ENCODE data around the gene TPPP3.
"Not testable (repeated sequence)": the region's sequence is repeated elsewhere in the genome, so short reads cannot be mapped to it uniquely, and the experiment has no call there.

Gene TPPP3

GRCh38 chr16:67357561-67357960 lies 35.7 kb downstream of the TPPP3 start:
- no peak overlapping the region for H3K4me3 ChIP-seq (ENCODE audit: low read depth, low read length)
- H3K27ac ChIP-seq, result no peak overlapping the region
- H3K36me3 ChIP-seq, result no peaks in the 10 kb centered on the region
- DNase-seq, result no peak
- H3K9me3 ChIP-seq (ENCODE audit: severe bottlenecking), result no peaks in the 10 kb centered on the region
- TF ChIP-seq CTCF (IDR thresholded peaks at IDR 0.05; ENCODE audit: low read depth, low read length), result no peak
- no peaks in the 10 kb centered on the region for H3K27me3 ChIP-seq (ENCODE audit: insufficient read depth, low read depth, severe bottlenecking)

GRCh38 chr16:67356396-67356795 lies 36.9 kb downstream of the TPPP3 start:
- no peak for TF ChIP-seq CTCF (IDR thresholded peaks at IDR 0.05; ENCODE audit: low read depth, low read length)
- H3K27me3 ChIP-seq (ENCODE audit: insufficient read depth, low read depth, severe bottlenecking), result no peaks in the 10 kb centered on the region
- no peak overlapping the region for H3K27ac ChIP-seq
- H3K36me3 ChIP-seq, result no peaks in the 10 kb centered on the region
- DNase-seq, result no peak
- no peak overlapping the region for H3K4me3 ChIP-seq (ENCODE audit: low read depth, low read length)
- no peaks in the 10 kb centered on the region for H3K9me3 ChIP-seq (ENCODE audit: severe bottlenecking)

DNA sequence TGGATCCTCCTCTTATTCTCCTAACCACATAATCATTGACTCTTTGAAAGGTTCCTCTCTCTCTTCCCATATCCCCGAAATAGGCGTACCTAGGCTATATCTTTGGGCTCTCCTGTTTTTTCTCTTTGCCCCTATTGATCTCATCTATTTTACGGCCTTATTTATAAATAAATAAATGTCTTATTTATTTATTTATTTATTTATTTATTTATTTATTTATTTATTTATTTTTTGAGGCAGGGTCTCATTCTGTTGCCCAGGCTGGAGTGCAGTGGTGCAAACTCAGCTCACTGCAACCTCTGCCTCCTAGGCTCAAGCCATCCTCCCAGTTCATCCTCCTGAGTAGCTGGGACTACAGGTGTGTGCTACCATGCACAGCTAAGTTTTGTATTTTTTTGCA lies 40.8 kb downstream of the TPPP3 start:
- not testable (repeated sequence) for H3K4me3 ChIP-seq (ENCODE audit: low read depth, low read length); H3K9me3 ChIP-seq (ENCODE audit: severe bottlenecking); DNase-seq

DNA sequence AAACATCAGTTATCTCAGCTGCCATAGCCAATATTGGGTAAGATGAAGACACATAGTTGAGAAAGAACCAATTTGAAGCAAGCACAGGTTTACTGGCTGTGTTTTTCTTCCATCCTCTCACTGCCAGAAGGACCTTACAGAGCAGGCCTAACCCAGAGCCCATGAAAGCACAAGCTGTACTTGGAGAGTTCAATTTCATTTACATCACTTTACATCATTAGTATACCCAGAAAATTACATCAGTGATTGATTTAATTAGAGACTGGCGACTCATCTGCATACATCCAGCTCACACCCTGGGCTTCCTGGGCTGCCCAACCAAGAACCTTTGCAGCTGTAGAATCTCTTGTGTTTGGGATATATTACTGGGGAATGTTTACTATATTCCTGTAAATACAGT lies 43.0 kb downstream of the TPPP3 start:
- Histone ChIP-seq H3K27me3 (ENCODE audit: insufficient read depth, low read depth, severe bottlenecking) (no peaks in the 10 kb centered on the region), H3K4me3 (ENCODE audit: low read depth, low read length) (no peak overlapping the region), H3K27ac (no peak overlapping the region), H3K36me3 (no peaks in the 10 kb centered on the region), H3K9me3 (ENCODE audit: severe bottlenecking) (no peaks in the 10 kb centered on the region)
- no peak for TF ChIP-seq CTCF (IDR thresholded peaks at IDR 0.05; ENCODE audit: low read depth, low read length)
- DNase-seq, result no peak

More for the DNA sequence above, 40.8 kb downstream of the TPPP3 start:
- H3K36me3 ChIP-seq; H3K27me3 ChIP-seq (ENCODE audit: insufficient read depth, low read depth, severe bottlenecking); H3K27ac ChIP-seq: not testable (repeated sequence)

DNA sequence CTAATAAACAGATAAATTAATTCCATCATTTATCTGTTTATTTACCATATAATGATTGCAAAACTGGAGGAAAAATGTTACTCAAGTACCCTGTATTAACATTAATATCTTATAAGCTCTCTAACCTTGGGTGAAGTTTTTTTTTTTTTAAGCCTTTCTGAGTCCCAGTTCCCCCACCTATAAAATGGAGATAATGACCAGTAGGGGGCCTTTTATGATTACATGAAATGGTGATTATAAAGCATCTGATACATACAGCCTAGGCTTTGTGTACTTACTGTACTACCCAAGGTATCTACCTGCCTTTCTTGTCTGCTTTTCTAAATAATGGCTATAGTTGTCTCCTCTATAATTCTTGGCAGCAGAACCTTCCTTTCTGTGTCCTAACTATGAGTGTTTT lies 44.1 kb downstream of the TPPP3 start:
- H3K36me3 ChIP-seq, result no peaks in the 10 kb centered on the region
- peak; percentile 13; the same call in 1 of the 2 replicates for TF ChIP-seq CTCF (IDR thresholded peaks at IDR 0.05; ENCODE audit: low read depth, low read length)
- no peak overlapping the region for H3K27ac ChIP-seq
- DNase-seq, result no peak
- H3K9me3 ChIP-seq (ENCODE audit: severe bottlenecking), result no peaks in the 10 kb centered on the region
- no peaks in the 10 kb centered on the region for H3K27me3 ChIP-seq (ENCODE audit: insufficient read depth, low read depth, severe bottlenecking)
- H3K4me3 ChIP-seq (ENCODE audit: low read depth, low read length), result no peak overlapping the region

DNA sequence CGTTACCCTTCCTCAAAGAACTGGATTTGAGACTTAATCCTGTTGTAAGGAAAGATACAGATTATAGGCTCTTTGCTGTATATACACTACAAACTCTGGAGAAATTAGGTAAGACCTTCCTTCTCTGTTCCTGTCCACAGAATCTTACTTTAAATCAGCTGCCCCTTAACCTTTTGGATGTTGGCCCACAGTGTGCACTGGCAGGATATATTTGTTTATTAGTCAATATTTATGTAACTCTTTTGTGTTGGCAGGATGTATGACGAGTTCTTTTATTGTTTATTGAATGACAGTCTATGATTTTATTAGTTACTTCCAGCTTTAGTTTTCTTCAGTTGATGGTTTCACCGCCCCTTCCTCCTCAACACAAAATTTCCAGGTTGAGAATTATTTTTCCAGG lies 47.0 kb downstream of the TPPP3 start:
- H3K9me3 ChIP-seq (ENCODE audit: severe bottlenecking), result no peaks in the 10 kb centered on the region
- no peaks in the 10 kb centered on the region for H3K27me3 ChIP-seq (ENCODE audit: insufficient read depth, low read depth, severe bottlenecking)
- H3K27ac ChIP-seq, result no peak overlapping the region
- TF ChIP-seq CTCF (IDR thresholded peaks at IDR 0.05; ENCODE audit: low read depth, low read length), result no peak
- H3K4me3 ChIP-seq (ENCODE audit: low read depth, low read length), result no peak overlapping the region
- DNase-seq, result no peak
- H3K36me3 ChIP-seq, result no peaks in the 10 kb centered on the region
